Glutamatergic neuron (in vitro differentiated cells): ENCODE measurements around the gene ZNF778. TPM values are rescaled to one million over a fixed set of nuclear protein-coding genes. Genes with fewer than 3 reads are reported as not detected.

Experiments
- DNase-seq: peaks from one replicate; pipeline ENCODE4 v3.0.0; 2022
- H3K27ac Mint-ChIP-seq: one replicate; pipeline ENCODE4 v1.8.0; 2020; ENCODE audit warnings: mild to moderate bottlenecking, mixed read lengths, inconsistent platforms; ENCODE audit not compliant: unreplicated experiment
- H3K27me3 Mint-ChIP-seq: one replicate; pipeline ENCODE4 v1.8.0; 2020; ENCODE audit warnings: mild to moderate bottlenecking, moderate library complexity, mixed read lengths, inconsistent platforms; ENCODE audit not compliant: unreplicated experiment
- H3K36me3 Mint-ChIP-seq: one replicate; pipeline ENCODE4 v1.8.0; 2020; ENCODE audit warnings: mild to moderate bottlenecking, mixed read lengths, inconsistent platforms; ENCODE audit not compliant: unreplicated experiment
- H3K4me1 Mint-ChIP-seq: one replicate; pipeline ENCODE4 v1.8.0; 2020; ENCODE audit warnings: mild to moderate bottlenecking, low read depth, mixed read lengths, inconsistent platforms; ENCODE audit not compliant: unreplicated experiment
- H3K4me3 Mint-ChIP-seq: one replicate; pipeline ENCODE4 v1.8.0; 2020; ENCODE audit warnings: mild to moderate bottlenecking, mixed read lengths, inconsistent platforms; ENCODE audit not compliant: unreplicated experiment
- H3K9me3 Mint-ChIP-seq: one replicate; pipeline ENCODE4 v1.8.0; 2020; ENCODE audit warnings: mild to moderate bottlenecking, moderate library complexity, mixed read lengths, inconsistent platforms; ENCODE audit not compliant: unreplicated experiment
- CTCF ChIP-seq: fragments of 200-600 bp; sonication (generic); IDR thresholded peaks from one replicate; pipeline ENCODE4 v1.5.0; 2021; ENCODE audit not compliant: partially characterized antibody, unreplicated experiment
- total RNA-seq: library from RNA; stranded (reverse); fragmentation: NEBNext Ultra II Directional; extraction: Animal tissue kit (Norgen Biotek cat#: 25700); gene quantifications from one replicate; pipeline ENCODE4 v1.2.1, GENCODE V29; 2021; ENCODE audit not compliant: unreplicated experiment

Gene ZNF778
- total RNA-seq, 1 donor from 2014 or later, result 36.2 TPM

GRCh38 chr16:89176717-89177116 is 40.8 kb upstream of the ZNF778 start:
- Mint-ChIP-seq H3K4me1 (peaks cover 6% of the 10 kb centered on the region), H3K36me3 (no peaks in the 10 kb centered on the region), H3K27me3 (no peaks in the 10 kb centered on the region), H3K9me3 (peaks cover 2% of the 10 kb centered on the region), H3K27ac (no peak overlapping the region), H3K4me3 (no peak overlapping the region)
- no peak for DNase-seq
- TF ChIP-seq CTCF, result no peak

GRCh38 chr16:89177501-89177900 is 40.0 kb upstream of the ZNF778 start:
- Mint-ChIP-seq H3K27ac (no peak overlapping the region), H3K27me3 (no peaks in the 10 kb centered on the region), H3K36me3 (no peaks in the 10 kb centered on the region), H3K4me3 (no peak overlapping the region), H3K9me3 (peaks cover 2% of the 10 kb centered on the region), H3K4me1 (peaks cover 6% of the 10 kb centered on the region)
- DNase-seq, result no peak
- TF ChIP-seq CTCF, result no peak

GRCh38 chr16:89178453-89179147 is 38.9 kb upstream of the ZNF778 start:
- Mint-ChIP-seq H3K4me3 (no peak overlapping the region), H3K27me3 (no peaks in the 10 kb centered on the region), H3K9me3 (peaks cover 2% of the 10 kb centered on the region), H3K27ac (no peak overlapping the region), H3K36me3 (no peaks in the 10 kb centered on the region), H3K4me1 (peaks cover 3% of the 10 kb centered on the region)
- no peak for TF ChIP-seq CTCF
- no peak for DNase-seq

- DNase-seq, result no peak
- Mint-ChIP-seq H3K27me3 (no peaks in the 10 kb centered on the region), H3K4me3 (no peak overlapping the region), H3K36me3 (no peaks in the 10 kb centered on the region), H3K27ac (no peak overlapping the region), H3K9me3 (peaks cover 2% of the 10 kb centered on the region), H3K4me1 (peaks cover 3% of the 10 kb centered on the region)
- TF ChIP-seq CTCF, result no peak
Observed at GRCh38 chr16:89179148-89179484, 38.4 kb upstream of the ZNF778 start.

- Mint-ChIP-seq H3K27me3 (peaks cover 3% of the 10 kb centered on the region), H3K4me1 (no peaks in the 10 kb centered on the region), H3K4me3 (no peak overlapping the region), H3K9me3 (peaks cover 3% of the 10 kb centered on the region), H3K27ac (no peak overlapping the region), H3K36me3 (no peaks in the 10 kb centered on the region)
- no peak for TF ChIP-seq CTCF
- DNase-seq, result no peak
Observed at GRCh38 chr16:89179656-89180315, 37.7 kb upstream of the ZNF778 start.
